Large intestine (tissue), 3 donors: ENCODE results near the gene PIP5K1B. TPM values are rescaled to one million over a fixed set of nuclear protein-coding genes. Genes with fewer than 3 reads are reported as not detected.

Source experiments
- DNase-seq, 2 donors: peaks; one replicate each; pipeline versions ENCODE4 v3.0.0 to v3.0.0-alpha.2; 2013
- H3K27ac ChIP-seq: one replicate; pipeline ENCODE4 v1.5.1; 2013; ENCODE audit warnings: low read length
- H3K27me3 ChIP-seq: 2 replicates; pipeline ENCODE4 v1.6.1; 2013; ENCODE audit warnings: low read length; ENCODE audit not compliant: control insufficient read depth, insufficient read depth
- H3K36me3 ChIP-seq: 2 replicates; pipeline ENCODE4 v1.6.1; 2013; ENCODE audit warnings: low read length; ENCODE audit not compliant: control insufficient read depth, insufficient read depth
- H3K4me1 ChIP-seq: one replicate; pipeline ENCODE4 v1.6.1; 2013; ENCODE audit warnings: low read length; ENCODE audit not compliant: control insufficient read depth, insufficient read depth
- H3K4me3 ChIP-seq: one replicate; pipeline ENCODE4 v1.5.1; 2013; ENCODE audit warnings: low read length
- H3K9me3 ChIP-seq: one replicate; pipeline ENCODE4 v1.6.1; 2013; ENCODE audit warnings: mild to moderate bottlenecking, low read depth, low read length, moderate library complexity; ENCODE audit not compliant: control insufficient read depth
- WGBS: methylation state at CpG from one replicate; pipeline ENCODE4 v1.1.5; 2013; ENCODE audit warnings: low lambda C conversion rate; ENCODE audit not compliant: insufficient coverage; 5-methylcytosine and 5-hydroxymethylcytosine counted together
- polyA plus RNA-seq: library from polyadenylated mRNA; unstranded; fragments of 120-200 nt; gene quantifications from one replicate; pipeline ENCODE4 v1.2.1, GENCODE V29; 2013

PIP5K1B gene
- polyA plus RNA-seq, 1 donor = 57.9 TPM

DNA sequence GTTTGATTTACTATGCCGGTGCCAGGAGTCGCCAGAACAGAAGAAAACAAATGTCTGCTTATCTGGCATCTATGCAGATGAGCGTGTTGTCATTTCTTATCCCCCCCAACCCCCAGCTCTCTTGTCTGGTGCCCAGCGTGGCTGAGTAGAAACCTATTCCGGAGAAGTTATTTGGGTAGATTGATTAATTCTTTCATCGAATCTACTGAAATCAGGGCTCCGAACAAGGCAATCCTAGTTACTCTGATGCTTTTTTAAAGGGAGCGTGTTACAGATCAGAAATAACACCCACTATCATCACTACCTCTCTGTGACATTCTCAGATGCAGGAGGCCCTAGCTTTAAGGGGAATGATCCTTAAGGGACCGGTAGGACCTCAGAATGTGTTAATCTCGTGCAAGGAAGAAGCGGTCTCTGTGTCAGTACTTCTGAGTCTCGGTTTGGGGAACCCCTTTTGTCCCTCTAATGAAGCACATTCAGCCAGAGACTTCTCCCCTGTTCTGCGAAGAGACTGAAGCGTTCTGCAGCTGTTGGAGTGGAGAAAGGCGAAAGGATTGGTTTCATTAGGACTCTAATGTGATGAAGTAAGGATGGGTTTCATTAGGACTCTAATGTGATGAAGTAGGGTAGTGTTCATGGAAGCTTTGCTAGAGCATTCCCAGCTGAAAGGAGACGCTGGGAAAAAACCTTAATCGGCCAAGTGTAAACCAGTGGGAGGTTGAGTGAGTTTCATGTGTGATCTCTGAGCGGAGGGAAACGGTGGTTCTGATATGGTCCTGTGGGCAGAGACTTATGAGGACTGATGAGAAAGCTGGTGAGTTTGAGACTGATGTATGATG is 1.5 kb downstream of the PIP5K1B start:
- H3K4me1 ChIP-seq = peaks cover 23% of the 10 kb centered on the region
- WGBS = 0% methylated on average over 2 of the region's 19 CpGs
- peak overlapping the region; percentile 89 for H3K4me3 ChIP-seq
- peak in 1 of 2 donors; percentile 70 for DNase-seq
- no peaks in the 10 kb centered on the region for H3K27me3 ChIP-seq
- no peaks in the 10 kb centered on the region for H3K9me3 ChIP-seq
- peak overlapping the region; percentile 96 for H3K27ac ChIP-seq
- H3K36me3 ChIP-seq = peaks cover 3% of the 10 kb centered on the region

DNA sequence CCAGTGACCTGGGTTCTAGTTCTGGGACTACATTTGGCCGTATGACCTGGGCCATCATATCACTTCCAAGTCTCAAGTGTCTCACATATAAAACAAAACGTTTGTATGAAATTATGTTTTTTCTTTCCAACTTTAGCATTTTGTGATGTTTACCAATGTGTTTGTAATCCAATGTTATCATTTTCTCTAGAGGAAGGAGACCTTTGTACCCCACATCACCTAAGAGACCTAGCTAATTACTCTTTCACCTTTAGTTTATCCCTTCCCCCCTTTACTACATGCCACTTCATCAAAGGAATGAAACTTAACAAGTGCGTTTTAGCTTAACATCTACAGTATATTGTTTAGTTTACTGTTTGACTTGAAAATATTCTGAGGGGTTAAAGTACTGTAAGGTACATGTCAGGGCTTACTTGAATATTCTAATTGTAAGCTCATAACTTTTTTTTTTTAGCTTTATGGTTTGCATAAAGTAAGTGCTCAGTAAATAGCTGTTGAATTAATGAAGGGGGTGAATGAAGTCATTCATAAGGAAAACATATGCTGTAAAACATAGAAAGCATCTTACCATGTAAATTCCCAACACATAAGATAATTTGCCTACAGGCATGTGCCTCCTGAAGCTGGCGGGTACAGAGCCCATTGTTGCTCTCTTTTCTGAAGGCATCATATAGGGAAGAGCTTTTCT is 2.9 kb downstream of the PIP5K1B start:
- 11% methylated on average over 1 of the region's 4 CpGs for WGBS
- peak overlapping the region; percentile 96 for H3K27ac ChIP-seq
- H3K4me1 ChIP-seq = peaks cover 29% of the 10 kb centered on the region
- H3K4me3 ChIP-seq = peak overlapping the region; percentile 89
- peak in 1 of 2 donors; percentile 82 for DNase-seq
- H3K27me3 ChIP-seq = no peaks in the 10 kb centered on the region
- peaks cover 3% of the 10 kb centered on the region for H3K36me3 ChIP-seq
- H3K9me3 ChIP-seq = no peaks in the 10 kb centered on the region

DNA sequence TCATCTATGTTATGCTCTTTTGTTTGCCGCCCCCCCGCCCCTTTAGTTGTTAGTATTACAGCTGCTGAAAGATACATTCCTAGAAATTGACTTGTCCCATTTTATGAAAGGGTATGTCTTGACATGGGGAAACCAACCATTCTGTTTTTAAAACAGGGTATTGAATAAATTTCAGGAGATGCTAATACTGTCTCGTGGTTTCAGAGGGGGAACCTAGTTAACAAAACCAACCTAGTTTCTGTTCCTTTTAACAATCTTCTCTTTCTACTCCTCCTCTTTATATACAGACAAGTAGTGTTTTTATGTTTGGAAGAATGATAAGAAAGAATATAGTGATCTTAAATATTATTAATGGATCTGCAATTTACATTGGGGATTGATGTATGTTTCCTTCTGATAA is 3.5 kb downstream of the PIP5K1B start:
- Histone ChIP-seq H3K36me3 (peaks cover 3% of the 10 kb centered on the region), H3K9me3 (no peaks in the 10 kb centered on the region), H3K4me1 (peaks cover 29% of the 10 kb centered on the region), H3K4me3 (peak overlapping the region; percentile 89), H3K27ac (peak overlapping the region; percentile 96), H3K27me3 (no peaks in the 10 kb centered on the region)
- DNase-seq = no peak
- 60% methylated on average over 1 of the region's 3 CpGs for WGBS

DNA sequence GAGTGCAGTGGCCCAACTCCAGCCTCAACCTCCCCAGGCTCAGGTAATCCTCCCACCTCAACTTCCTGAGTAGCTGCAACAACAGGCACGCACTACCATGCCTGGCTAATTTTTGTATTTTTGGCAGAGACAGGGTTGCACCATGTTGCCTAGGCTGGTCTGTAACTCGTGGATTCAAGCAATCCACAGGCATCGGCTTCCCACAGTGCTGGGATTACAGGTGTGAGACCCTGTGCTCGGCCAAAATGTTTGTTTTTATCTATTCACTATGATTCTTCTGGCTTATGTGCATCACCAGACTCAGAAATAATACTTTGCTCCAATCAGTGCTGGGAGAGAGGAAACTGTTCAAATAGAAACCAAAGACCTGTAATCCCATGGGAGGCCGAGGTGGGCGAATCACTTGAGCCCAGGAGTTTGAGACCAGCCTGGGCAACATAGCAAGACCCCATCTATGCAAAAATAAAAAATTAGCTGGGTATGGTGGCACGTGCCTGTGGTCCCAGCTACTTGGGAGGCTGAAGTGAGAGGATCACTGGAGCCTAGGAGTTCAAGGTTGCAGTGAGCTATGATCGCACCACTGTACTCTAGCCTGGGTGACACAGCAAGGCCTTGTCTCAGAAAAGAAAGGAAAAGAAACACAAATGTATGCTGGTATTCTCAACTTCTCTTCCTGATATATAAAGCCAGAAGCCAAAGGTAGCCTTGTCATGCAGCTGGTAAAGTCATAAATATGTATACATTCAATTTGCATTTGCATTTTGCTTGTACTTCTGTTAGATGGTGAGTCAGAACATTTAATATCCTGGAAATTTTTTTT is 4.5 kb downstream of the PIP5K1B start:
- H3K4me1 ChIP-seq = peaks cover 29% of the 10 kb centered on the region
- peaks cover 9% of the 10 kb centered on the region for H3K36me3 ChIP-seq
- no peak overlapping the region for H3K4me3 ChIP-seq
- DNase-seq = peak in 1 of 2 donors; percentile 59
- no CpG with 5 or more reads among the region's 8 CpGs for WGBS
- H3K9me3 ChIP-seq = no peaks in the 10 kb centered on the region
- H3K27me3 ChIP-seq = no peaks in the 10 kb centered on the region
- peak overlapping the region; percentile 96 for H3K27ac ChIP-seq

DNA sequence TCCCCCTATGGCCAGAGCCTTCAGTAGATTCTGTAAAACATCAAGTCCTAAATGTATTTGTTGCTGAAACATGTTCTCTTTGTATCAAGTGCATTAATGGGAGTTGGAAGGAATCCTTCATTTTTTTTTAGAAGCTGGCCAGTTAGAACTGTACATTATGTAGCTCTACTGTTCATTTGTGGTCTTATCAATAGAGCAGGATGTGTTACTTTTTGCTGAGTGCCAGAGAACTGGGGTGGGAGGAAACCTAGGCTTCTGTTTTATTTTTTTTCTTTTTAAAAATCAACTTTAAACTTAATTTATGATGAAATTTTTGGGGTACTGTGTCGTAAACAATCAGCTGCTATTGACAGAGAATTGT is 5.1 kb downstream of the PIP5K1B start:
- peaks cover 35% of the 10 kb centered on the region for H3K4me1 ChIP-seq
- no peaks in the 10 kb centered on the region for H3K27me3 ChIP-seq
- WGBS = 43% methylated on average over 1 of the region's 1 CpG
- no peak overlapping the region for H3K4me3 ChIP-seq
- H3K36me3 ChIP-seq = peaks cover 14% of the 10 kb centered on the region
- peak overlapping the region; percentile 96 for H3K27ac ChIP-seq
- no peaks in the 10 kb centered on the region for H3K9me3 ChIP-seq
- no peak for DNase-seq

DNA sequence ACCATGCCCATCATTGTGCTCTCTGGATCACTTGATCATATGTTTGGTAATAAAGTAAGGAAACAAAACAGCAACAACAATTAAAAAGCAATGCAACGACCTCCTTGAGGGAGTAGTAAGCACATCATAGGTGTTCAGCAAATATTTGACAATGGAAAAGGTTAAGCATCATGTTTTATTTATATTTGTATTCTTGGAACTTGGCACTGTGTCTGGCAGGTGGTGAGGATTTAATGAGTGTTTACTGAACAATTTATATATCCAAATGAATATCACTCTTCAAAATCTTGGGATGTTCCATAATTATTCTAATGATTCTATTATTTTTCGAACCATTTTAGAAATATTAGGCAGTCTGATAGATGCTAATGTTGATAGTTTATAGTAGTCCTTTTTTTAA is 6.2 kb downstream of the PIP5K1B start:
- Histone ChIP-seq H3K9me3 (no peaks in the 10 kb centered on the region), H3K4me3 (no peak overlapping the region), H3K27me3 (no peaks in the 10 kb centered on the region), H3K27ac (peak overlapping the region; percentile 96), H3K36me3 (peaks cover 20% of the 10 kb centered on the region), H3K4me1 (peaks cover 37% of the 10 kb centered on the region)
- no peak for DNase-seq
- WGBS = no CpG with 5 or more reads among the region's 2 CpGs

DNA sequence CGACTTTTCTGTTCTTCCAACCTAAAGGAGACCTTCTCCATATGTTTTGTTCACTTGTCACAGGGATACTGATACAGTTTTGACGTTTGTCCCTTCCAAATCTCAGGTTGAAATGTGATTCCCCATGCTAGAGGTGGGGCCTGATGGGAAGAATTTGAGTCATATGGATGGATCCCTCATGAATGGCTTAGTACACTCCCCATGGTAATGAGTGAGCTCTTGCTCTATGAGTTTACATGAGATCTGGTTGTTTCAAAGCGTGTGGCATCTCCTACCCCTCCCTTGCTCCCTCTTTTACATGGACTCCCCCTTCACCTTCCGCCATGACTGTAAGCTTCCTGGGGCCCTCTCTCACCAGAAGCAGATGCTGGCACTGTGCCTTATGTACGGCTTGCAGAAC is 6.9 kb downstream of the PIP5K1B start:
- peak overlapping the region; percentile 96 for H3K27ac ChIP-seq
- peaks cover 37% of the 10 kb centered on the region for H3K4me1 ChIP-seq
- no peaks in the 10 kb centered on the region for H3K27me3 ChIP-seq
- 92% methylated on average over 2 of the region's 5 CpGs for WGBS
- no peak overlapping the region for H3K4me3 ChIP-seq
- H3K36me3 ChIP-seq = peaks cover 20% of the 10 kb centered on the region
- no peaks in the 10 kb centered on the region for H3K9me3 ChIP-seq
- DNase-seq = no peak

DNA sequence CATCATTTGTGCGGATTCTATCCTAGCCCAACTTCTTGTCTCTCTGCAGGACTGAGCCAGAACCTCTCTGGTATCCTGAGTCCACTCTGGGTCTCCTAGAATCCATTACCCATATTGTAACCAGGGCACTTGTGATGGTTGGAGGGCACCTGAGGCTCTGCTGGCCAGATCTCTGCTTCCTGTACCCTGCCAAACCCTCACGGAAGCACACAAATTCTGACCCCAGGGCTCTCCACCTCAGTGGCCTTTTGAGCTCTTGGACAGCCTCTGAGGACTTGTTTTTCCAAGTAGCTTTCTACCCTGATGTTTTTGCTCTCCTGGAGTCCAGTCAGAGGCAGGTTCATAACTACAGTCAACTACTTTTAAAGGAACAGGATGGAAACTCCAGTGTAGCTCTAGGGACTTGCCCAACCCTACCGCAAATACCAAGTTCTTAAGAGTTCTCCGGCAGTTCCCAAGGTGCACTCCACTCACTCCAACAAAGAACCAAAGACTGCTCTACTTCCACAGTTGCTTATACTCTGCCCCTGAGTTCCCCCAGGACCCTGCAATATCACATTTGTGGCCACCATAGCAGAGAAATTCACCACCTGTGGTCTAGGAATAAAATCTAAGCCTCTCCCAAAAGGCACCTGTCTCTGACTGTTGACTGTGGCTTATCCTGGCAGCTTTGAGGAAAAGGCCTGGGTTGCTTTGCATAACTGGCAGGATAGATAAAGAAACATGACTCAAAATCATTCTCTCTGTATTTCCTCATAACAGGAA is 9.6 kb downstream of the PIP5K1B start:
- peak overlapping the region; percentile 61 for H3K27ac ChIP-seq
- WGBS = no CpG with 5 or more reads among the region's 4 CpGs
- no peaks in the 10 kb centered on the region for H3K27me3 ChIP-seq
- no peaks in the 10 kb centered on the region for H3K9me3 ChIP-seq
- peaks cover 47% of the 10 kb centered on the region for H3K4me1 ChIP-seq
- DNase-seq = peak in 1 of 2 donors; percentile 61
- peaks cover 17% of the 10 kb centered on the region for H3K36me3 ChIP-seq
- no peak overlapping the region for H3K4me3 ChIP-seq

DNA sequence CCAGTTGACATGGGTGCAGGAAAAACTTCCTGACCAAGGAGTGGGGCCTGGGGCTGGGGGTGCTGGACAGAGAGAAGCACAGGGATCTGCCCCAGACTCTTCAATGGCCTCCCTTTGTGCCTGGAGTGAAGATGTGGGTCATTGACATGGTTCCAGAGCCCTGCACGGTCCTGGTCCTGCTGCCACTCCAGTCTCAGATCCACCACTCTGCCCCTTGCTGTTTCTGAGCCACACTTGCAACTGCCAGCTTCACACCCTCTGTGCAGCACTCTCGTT is 10.1 kb downstream of the PIP5K1B start:
- no peak for DNase-seq

More for the DNA sequence above, 10.1 kb downstream of the PIP5K1B start:
- no CpG with 5 or more reads among the region's 2 CpGs for WGBS
- no peak overlapping the region for H3K4me3 ChIP-seq
- peak overlapping the region; percentile 17 for H3K27ac ChIP-seq
- H3K9me3 ChIP-seq = no peaks in the 10 kb centered on the region
- no peaks in the 10 kb centered on the region for H3K27me3 ChIP-seq
- peaks cover 43% of the 10 kb centered on the region for H3K4me1 ChIP-seq
- peaks cover 17% of the 10 kb centered on the region for H3K36me3 ChIP-seq
